Hematopoietic multipotent progenitor cell treated with erythropoietin and hydrocortisone succinate and interleukin-3 and kit ligand, for 17 days (in vitro differentiated cells): ENCODE results near the gene ABCA13.

Experiments
- DNase-seq: peaks from one replicate; pipeline ENCODE4 v3.0.0-alpha.2; 2015; ENCODE audit warnings: low spot score

Gene ABCA13

GRCh38 chr7:48438206-48438605, 266.9 kb downstream of the ABCA13 start:
- DNase-seq = no peak

GRCh38 chr7:48441848-48442492, 270.7 kb downstream of the ABCA13 start:
- no peak for DNase-seq

- DNase-seq = no peak
Measured at GRCh38 chr7:48443051-48443450, 271.8 kb downstream of the ABCA13 start.

GRCh38 chr7:48446721-48447120, 275.5 kb downstream of the ABCA13 start:
- DNase-seq = no peak

GRCh38 chr7:48452218-48452617, 281.0 kb downstream of the ABCA13 start:
- DNase-seq = no peak

- no peak for DNase-seq
Measured at GRCh38 chr7:48454750-48455192, 283.5 kb downstream of the ABCA13 start.

- DNase-seq = no peak
Measured at GRCh38 chr7:48455363-48455762, 284.1 kb downstream of the ABCA13 start.

GRCh38 chr7:48458701-48459524, 287.7 kb downstream of the ABCA13 start:
- no peak for DNase-seq

- no peak for DNase-seq
Measured at GRCh38 chr7:48466713-48467112, 295.5 kb downstream of the ABCA13 start.

GRCh38 chr7:48471196-48471595, 299.9 kb downstream of the ABCA13 start:
- DNase-seq = no peak

GRCh38 chr7:48472640-48473039, 301.4 kb downstream of the ABCA13 start:
- DNase-seq = no peak

GRCh38 chr7:48473205-48473865, 302.1 kb downstream of the ABCA13 start:
- DNase-seq = no peak

GRCh38 chr7:48481235-48481634, 310.0 kb downstream of the ABCA13 start:
- no peak for DNase-seq

GRCh38 chr7:48497521-48497920, 326.3 kb downstream of the ABCA13 start:
- DNase-seq = no peak

GRCh38 chr7:48502021-48502420, 330.8 kb downstream of the ABCA13 start:
- no peak for DNase-seq

- no peak for DNase-seq
Measured at GRCh38 chr7:48505051-48505450, 333.8 kb downstream of the ABCA13 start.

- no peak for DNase-seq
Measured at GRCh38 chr7:48505466-48505865, 334.2 kb downstream of the ABCA13 start.

GRCh38 chr7:48506569-48506968, 335.3 kb downstream of the ABCA13 start:
- no peak for DNase-seq

- no peak for DNase-seq
Measured at GRCh38 chr7:48511080-48511479, 339.8 kb downstream of the ABCA13 start.

- no peak for DNase-seq
Measured at GRCh38 chr7:48512892-48513291, 341.6 kb downstream of the ABCA13 start.

GRCh38 chr7:48515171-48515570, 343.9 kb downstream of the ABCA13 start:
- no peak for DNase-seq

- no peak for DNase-seq
Measured at GRCh38 chr7:48518092-48518491, 346.8 kb downstream of the ABCA13 start.

GRCh38 chr7:48522692-48523091, 351.4 kb downstream of the ABCA13 start:
- no peak for DNase-seq
